ENCODE data around the gene DDR1.

DNA sequence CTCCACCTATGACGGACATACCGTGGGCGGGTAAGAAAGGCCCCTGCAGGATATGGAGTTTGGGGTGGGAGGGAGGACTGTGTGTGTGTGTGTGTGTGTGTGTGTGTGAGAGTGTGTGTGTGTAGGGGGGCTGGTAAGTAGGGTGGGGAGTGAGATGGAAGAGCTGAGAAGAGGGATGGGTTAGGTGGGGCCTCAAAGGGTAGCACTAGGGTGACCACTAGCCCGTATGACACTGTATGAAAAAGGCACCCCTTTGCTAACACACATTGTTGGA is 7.1 kb downstream of the DDR1 start:
- TF ChIP-seq CTCF (IDR thresholded peaks at IDR 0.05) = no peak
- TF ChIP-seq POLR2AphosphoS5 (IDR thresholded peaks at IDR 0.05) = no peak
